Measurements from ENCODE around the gene KRTAP4-1. TPM values are rescaled to one million over a fixed set of nuclear protein-coding genes. Genes with fewer than 3 reads are reported as not detected.
"Not testable (repeated sequence)": the region's sequence is repeated elsewhere in the genome, so short reads cannot be mapped to it uniquely, and the experiment has no call there.

Gene KRTAP4-1
- total RNA-seq, 1 experiment from 2014 or later, result not detected

DNA sequence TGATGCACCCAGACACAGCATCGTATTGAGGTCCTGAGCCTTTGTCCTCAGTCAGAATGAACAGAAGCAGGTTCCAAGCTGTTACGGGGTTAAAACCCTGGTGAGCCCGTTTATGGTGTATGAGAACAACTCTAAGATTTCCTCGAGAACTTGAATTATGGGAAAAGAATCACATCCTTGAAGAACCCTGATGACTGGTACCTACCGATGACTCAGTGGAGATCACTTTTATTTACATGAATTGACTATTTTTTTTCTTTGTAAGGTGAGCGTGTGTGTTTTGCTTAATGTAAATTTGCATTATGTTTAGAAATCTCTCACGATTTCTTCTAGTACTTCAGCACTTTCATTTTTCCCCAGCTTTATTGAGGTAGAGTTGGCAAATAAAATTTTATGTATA is 20.9 kb downstream of the KRTAP4-1 start:
- H3K27me3 ChIP-seq (ENCODE audit: low read length), result no peaks in the 10 kb centered on the region
- ChIA-PET POLR2A (ENCODE audit: unreplicated experiment) (no interaction called here), CTCF (no interaction called here)
- no peaks in the 10 kb centered on the region for H3K36me3 ChIP-seq (ENCODE audit: low read depth, low read length)
- H3K4me3 ChIP-seq (ENCODE audit: low read length), result no peak overlapping the region
- ATAC-seq (peak; percentile 51; the same call in 1 of the 2 replicates), DNase-seq (peak; percentile 56)
- BruUV-seq (replicated peaks), result no TSS peak
- no peaks in the 10 kb centered on the region for H3K9me2 ChIP-seq (replicated peaks; ENCODE audit: low read length)
- H3K27ac ChIP-seq (ENCODE audit: low read length), result no peak overlapping the region
- no peaks in the 10 kb centered on the region for H4K20me1 ChIP-seq (ENCODE audit: low read length)
- H3K79me2 ChIP-seq (ENCODE audit: low read length), result no peaks in the 10 kb centered on the region
- H3K9me3 ChIP-seq (ENCODE audit: low read length), result no peaks in the 10 kb centered on the region
- no peak overlapping the region for H3K9ac ChIP-seq (ENCODE audit: low read length)
- TF ChIP-seq EZH2phosphoT487 (IDR thresholded peaks at IDR 0.05; ENCODE audit: borderline replicate concordance, low read length) (no peak), EZH2 (IDR thresholded peaks at IDR 0.05; ENCODE audit: low read length, unreplicated experiment) (no peak)
- TF ChIP-seq, protein P1, sequence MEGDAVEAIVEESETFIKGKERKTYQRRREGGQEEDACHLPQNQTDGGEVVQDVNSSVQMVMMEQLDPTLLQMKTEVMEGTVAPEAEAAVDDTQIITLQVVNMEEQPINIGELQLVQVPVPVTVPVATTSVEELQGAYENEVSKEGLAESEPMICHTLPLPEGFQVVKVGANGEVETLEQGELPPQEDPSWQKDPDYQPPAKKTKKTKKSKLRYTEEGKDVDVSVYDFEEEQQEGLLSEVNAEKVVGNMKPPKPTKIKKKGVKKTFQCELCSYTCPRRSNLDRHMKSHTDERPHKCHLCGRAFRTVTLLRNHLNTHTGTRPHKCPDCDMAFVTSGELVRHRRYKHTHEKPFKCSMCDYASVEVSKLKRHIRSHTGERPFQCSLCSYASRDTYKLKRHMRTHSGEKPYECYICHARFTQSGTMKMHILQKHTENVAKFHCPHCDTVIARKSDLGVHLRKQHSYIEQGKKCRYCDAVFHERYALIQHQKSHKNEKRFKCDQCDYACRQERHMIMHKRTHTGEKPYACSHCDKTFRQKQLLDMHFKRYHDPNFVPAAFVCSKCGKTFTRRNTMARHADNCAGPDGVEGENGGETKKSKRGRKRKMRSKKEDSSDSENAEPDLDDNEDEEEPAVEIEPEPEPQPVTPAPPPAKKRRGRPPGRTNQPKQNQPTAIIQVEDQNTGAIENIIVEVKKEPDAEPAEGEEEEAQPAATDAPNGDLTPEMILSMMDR (conservative IDR thresholded peaks at IDR 0.05; ENCODE audit: low read depth, low read length), result no peak
- H2AFZ ChIP-seq (ENCODE audit: low read length), result peak overlapping the region; percentile 28; the same call in 1 of the 2 replicates
- H3K4me2 ChIP-seq (ENCODE audit: low read length), result peak overlapping the region; percentile 56
- intact Hi-C loops (cut with micrococcal nuclease), result no loop called here
- peaks cover 9% of the 10 kb centered on the region for H3K4me1 ChIP-seq (ENCODE audit: insufficient read depth, low read length)
- H3F3A ChIP-seq (ENCODE audit: low read length, unreplicated experiment), result no peaks in the 10 kb centered on the region

DNA sequence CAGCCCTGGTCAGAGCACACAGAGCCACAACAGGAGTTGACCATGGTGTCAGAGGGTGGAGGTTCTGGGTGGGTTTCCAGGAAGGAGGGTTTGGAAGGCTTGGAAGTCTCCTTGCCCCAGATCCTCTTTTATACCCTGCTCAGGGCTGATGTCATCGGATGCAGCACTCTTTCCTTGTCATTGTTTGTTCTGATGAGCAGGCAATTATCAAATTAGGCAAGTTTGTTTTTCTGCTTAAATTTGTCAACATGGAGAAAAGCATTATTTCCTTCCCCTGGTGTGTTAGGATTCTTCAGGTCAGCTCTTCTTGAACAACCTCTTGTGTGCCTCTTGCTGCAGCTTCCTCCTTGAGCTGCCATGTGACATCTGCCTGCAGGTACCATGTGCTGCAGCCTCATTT is 24.1 kb downstream of the KRTAP4-1 start, which contains the start of gene KRTAP4-4:
Gene KRTAP4-4 (minus strand): TSS at position 101 of the 400 bp plus-strand sequence. CDS start 57 bp downstream, at position 44.
- H2AFZ ChIP-seq (ENCODE audit: low read length), result no peak within 1 kb of the TSS
- BruUV-seq (replicated peaks), result no TSS peak
- no peak within 1 kb of the TSS for H3K4me3 ChIP-seq (ENCODE audit: low read length)
- H3K79me2 ChIP-seq (ENCODE audit: low read length), result no peaks in the 10 kb centered on the region
- H3K27ac ChIP-seq (ENCODE audit: low read length), result no peak within 1 kb of the TSS
- ChIA-PET CTCF (no interaction called here), POLR2A (ENCODE audit: unreplicated experiment) (no interaction called here)
- no peaks in the 10 kb centered on the region for H3K9me2 ChIP-seq (replicated peaks; ENCODE audit: low read length)
- no peak for DNase-seq
- H3K36me3 ChIP-seq (ENCODE audit: low read depth, low read length), result no peaks in the 10 kb centered on the region
- no peak within 1 kb of the TSS for H3K4me2 ChIP-seq (ENCODE audit: low read length)
- intact Hi-C loops (cut with micrococcal nuclease), result no loop called here
- no peaks in the 10 kb centered on the region for H3K27me3 ChIP-seq (ENCODE audit: low read length)
- H4K20me1 ChIP-seq (ENCODE audit: low read length), result no peaks in the 10 kb centered on the region
- no peaks in the 10 kb centered on the region for H3F3A ChIP-seq (ENCODE audit: low read length, unreplicated experiment)
- H3K9ac ChIP-seq (ENCODE audit: low read length), result no peak within 1 kb of the TSS
- H3K4me1 ChIP-seq (ENCODE audit: insufficient read depth, low read length), result peaks cover 9% of the 10 kb centered on the region
- no peak for ATAC-seq
- TF ChIP-seq, protein P1 (conservative IDR thresholded peaks at IDR 0.05; ENCODE audit: low read depth, low read length), result no peak
- TF ChIP-seq EZH2 (IDR thresholded peaks at IDR 0.05; ENCODE audit: low read length, unreplicated experiment), result no peak
- no peak for TF ChIP-seq EZH2phosphoT487 (IDR thresholded peaks at IDR 0.05; ENCODE audit: borderline replicate concordance, low read length)
- H3K9me3 ChIP-seq (ENCODE audit: low read length), result no peaks in the 10 kb centered on the region

DNA sequence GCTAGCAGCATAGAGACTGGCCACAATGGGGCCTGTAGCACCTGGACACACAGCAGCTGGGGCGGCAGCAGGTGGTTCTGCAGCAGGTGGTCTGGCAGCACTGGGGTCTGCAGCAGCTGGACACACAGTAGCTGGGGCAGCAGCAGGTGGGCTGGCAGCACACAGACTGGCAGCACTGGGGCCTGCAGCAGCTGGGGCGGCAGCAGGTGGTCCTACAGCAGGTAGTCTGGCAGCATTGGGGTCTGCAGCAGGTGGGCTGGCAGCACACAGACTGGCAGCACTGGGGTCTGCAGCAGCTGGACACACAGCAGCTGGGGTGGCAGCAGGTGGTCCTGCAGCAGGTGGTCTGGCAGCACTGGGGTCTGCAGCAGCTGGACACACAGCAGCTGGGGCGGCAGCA is 24.5 kb downstream of the KRTAP4-1 start:
- H3K27me3 ChIP-seq (ENCODE audit: low read length); H3K9me3 ChIP-seq (ENCODE audit: low read length); CTCF ChIA-PET; H3K9me2 ChIP-seq (replicated peaks; ENCODE audit: low read length); H3K4me2 ChIP-seq (ENCODE audit: low read length); BruUV-seq (replicated peaks); H3F3A ChIP-seq (ENCODE audit: low read length, unreplicated experiment); intact Hi-C loops (cut with micrococcal nuclease); H3K4me1 ChIP-seq (ENCODE audit: insufficient read depth, low read length); ATAC-seq; H3K36me3 ChIP-seq (ENCODE audit: low read depth, low read length); H2AFZ ChIP-seq (ENCODE audit: low read length); POLR2A ChIA-PET (ENCODE audit: unreplicated experiment); H3K27ac ChIP-seq (ENCODE audit: low read length); H3K9ac ChIP-seq (ENCODE audit: low read length); H3K79me2 ChIP-seq (ENCODE audit: low read length); H3K4me3 ChIP-seq (ENCODE audit: low read length); DNase-seq; H4K20me1 ChIP-seq (ENCODE audit: low read length): not testable (repeated sequence)

Data from PC-3 (cell line).